Muscle of back (tissue), 11 donors: ENCODE data around the gene SMOC1. TPM values are rescaled to one million over a fixed set of nuclear protein-coding genes. Genes with fewer than 3 reads are reported as not detected.

Experiments
- DNase-seq, 3 donors: peaks; one replicate each; pipeline versions ENCODE4 v3.0.0 to v3.0.0-alpha.2; 2013
- polyA plus RNA-seq, 10 donors: library from polyadenylated mRNA; unstranded; fragments of 120-200 nt; gene quantifications; one replicate each; pipeline ENCODE4 v1.2.1, GENCODE V29; 2013; ENCODE audit not compliant: insufficient read length in 10 of 10

The SMOC1 gene
- polyA plus RNA-seq, 10 donors = 2.9 to 10.8 (median 4.7) TPM

GRCh38 chr14:69941768-69942742, 62.8 kb downstream of the SMOC1 start:
- no peak for DNase-seq

GRCh38 chr14:69943084-69943780, 64.0 kb downstream of the SMOC1 start:
- DNase-seq = no peak

DNA sequence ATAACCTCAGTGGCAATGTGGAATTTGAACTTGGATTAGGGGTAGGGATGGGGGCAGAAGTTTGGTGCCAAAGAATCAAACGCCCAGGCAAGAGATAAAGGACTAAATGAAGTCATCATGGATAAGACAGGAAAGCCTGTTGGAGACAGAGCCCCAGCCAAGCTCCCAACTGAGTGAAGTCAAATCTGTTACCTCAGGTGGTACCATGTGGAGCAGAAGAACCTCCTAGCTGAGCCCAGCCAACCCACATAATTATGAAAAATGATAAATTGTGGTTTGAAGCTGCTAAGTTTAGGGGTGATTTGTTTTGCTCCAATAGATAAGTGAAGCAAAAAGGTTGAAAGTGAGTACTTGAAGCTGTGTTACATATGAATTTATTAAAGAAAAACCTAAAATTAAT, 66.1 kb downstream of the SMOC1 start:
- no peak for DNase-seq

DNA sequence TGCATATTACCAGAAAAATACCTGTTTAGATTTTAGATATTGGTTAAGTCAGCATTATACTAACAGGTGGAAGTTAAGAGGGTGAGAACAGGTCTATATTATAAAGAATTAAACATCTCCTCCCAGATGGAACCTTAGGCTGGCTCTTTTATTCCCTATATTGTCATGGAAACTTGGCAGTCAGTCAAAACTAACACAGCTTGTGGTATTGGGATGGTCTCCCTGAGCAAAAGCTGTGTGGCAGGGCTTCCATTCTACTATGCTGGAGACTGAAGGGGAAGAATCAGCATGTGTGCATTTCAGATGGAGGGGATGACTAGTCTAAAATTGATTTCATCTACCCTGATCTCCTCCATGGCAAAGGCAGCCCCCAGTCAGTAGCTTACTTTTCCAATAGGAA, 66.7 kb downstream of the SMOC1 start:
- no peak for DNase-seq

- DNase-seq = no peak
Observed at GRCh38 chr14:69948351-69948750, 69.1 kb downstream of the SMOC1 start.

GRCh38 chr14:69951263-69951662, 72.0 kb downstream of the SMOC1 start:
- no peak for DNase-seq

- DNase-seq = no peak
Observed at GRCh38 chr14:69951935-69952334, 72.7 kb downstream of the SMOC1 start.

DNA sequence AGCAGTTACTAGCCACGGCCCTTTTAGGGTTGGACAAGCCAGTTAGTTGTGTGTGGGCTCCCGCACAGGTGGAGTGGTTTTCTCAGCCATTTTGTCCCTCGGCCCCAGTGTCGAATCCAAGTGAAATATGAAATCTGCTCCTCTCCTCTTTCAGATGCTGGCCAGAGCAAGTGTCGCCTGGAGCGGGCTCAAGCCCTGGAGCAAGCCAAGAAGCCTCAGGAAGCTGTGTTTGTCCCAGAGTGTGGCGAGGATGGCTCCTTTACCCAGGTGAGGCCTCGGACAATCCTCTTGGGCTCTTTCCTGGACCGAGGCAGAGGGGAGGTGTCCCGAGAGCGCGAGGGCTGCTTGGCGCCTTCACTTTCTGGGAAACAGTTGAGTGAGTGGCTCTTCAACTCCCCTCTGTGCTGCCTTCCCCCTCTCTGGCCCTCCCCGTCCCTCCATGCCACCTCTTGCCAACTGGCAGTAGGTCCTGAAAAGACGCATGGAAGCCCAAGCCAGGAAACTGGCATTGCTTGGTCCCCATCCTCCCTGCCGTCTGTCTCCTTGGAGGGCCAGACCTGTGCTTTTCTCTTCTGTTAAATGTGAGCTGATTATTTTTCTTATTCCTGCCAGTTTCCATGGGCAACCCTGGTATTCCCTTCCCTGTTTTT, 74.2 kb downstream of the SMOC1 start:
- DNase-seq = no peak

DNA sequence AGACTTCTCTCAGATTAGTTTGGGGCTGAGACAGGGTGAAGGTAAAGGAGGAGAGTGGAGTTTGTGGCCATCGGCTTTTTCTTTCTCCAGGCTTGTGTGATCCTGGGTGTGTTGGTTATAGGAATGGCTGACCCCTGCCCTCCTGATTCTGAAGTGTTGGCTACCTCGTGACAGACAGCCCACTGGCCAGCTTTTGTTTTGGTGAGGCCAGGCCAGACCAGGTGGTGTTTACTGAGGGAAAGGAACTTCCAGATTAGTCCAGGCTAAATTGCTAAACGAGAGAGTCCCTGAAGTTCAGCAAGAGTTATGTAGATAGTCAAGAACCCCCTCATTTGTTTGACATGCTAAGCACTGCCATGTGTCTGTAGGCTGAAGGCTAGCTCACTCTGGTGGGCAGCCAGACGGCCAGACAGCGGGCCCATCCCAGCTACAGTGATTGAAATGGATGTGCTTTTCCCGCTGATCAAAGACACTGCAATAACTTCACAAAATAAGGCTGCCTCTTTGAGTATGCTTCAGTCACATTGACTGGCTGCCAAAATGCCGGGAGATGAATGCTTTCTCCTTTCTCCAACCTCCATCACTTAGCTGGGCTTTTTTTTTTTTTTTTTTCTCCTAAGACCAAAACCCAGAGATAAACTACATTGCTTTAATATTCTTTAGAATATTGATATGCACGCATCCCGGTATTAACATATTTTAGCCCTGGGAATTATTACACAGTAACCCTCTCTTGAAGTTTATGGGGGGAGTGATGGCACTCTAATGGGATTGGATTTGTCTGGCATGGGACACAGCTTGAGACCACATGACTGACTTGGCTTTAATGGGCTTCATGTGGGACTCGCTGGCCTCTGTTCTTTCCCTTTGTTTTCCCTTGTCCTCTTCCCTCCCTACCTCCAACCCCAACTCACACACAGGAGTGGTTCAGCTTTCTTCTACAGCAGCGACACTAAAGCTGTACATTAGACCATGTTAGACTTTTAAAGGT, 76.9 kb downstream of the SMOC1 start:
- DNase-seq = no peak

GRCh38 chr14:69956970-69957369, 77.8 kb downstream of the SMOC1 start:
- DNase-seq = peak in 1 of 3 donors; percentile 22

- DNase-seq = no peak
Observed at GRCh38 chr14:69957986-69958385, 78.8 kb downstream of the SMOC1 start.

- no peak for DNase-seq
Observed at GRCh38 chr14:69959136-69959535, 79.9 kb downstream of the SMOC1 start.

- no peak for DNase-seq
Observed at GRCh38 chr14:69960296-69960695, 81.1 kb downstream of the SMOC1 start.

GRCh38 chr14:69963966-69964365, 84.8 kb downstream of the SMOC1 start:
- DNase-seq = no peak

- no peak for DNase-seq
Observed at GRCh38 chr14:69964841-69965240, 85.6 kb downstream of the SMOC1 start.

GRCh38 chr14:69968132-69968531, 88.9 kb downstream of the SMOC1 start:
- DNase-seq = no peak

DNA sequence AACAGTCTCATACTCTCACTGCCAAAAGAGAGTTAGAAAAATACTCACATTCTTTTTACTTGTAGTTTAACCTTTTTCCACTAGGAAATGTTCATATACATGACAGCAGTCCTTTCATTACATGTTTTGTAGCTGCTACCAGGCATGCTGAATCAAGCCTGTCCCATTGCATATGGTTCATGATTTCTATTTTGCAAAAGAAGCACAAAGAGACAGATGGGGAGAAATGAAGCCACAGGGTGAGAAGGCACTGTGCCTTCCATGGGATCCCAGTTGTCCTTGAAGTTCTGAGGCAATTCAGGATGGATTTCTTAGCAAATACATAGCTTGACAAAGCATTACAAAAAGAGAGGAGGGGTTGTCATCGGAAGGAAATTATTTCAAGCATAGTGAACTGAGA, 89.5 kb downstream of the SMOC1 start:
- DNase-seq = no peak

- no peak for DNase-seq
Observed at GRCh38 chr14:69972755-69973154, 93.5 kb downstream of the SMOC1 start.

DNA sequence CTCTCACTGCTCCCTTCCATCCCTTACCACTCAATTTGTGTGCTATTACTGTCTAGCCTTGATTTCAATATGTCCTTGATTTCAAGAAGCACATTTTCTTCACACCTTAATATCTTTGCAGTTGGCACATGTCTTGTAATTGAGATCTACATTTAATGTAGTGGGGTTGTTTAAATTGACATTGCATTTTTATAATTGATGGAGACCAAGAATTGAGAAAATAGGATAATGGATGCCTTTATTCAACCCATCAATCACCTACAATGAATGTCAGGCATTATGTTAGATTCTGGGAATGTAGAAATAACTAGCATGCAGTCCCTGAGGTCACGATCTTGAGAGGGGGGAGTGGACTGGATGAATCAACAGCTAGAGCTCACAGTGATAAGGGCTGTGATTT, 94.6 kb downstream of the SMOC1 start:
- DNase-seq = no peak

- no peak for DNase-seq
Observed at GRCh38 chr14:69979882-69980281, 100.7 kb downstream of the SMOC1 start.
